ENCODE data around the gene HSD17B1. TPM values are rescaled to one million over a fixed set of nuclear protein-coding genes. Genes with fewer than 3 reads are reported as not detected.

The HSD17B1 gene
- total and polyA plus RNA-seq, 12 donors = 0.50 to 2.6 (median 0.89) TPM

DNA sequence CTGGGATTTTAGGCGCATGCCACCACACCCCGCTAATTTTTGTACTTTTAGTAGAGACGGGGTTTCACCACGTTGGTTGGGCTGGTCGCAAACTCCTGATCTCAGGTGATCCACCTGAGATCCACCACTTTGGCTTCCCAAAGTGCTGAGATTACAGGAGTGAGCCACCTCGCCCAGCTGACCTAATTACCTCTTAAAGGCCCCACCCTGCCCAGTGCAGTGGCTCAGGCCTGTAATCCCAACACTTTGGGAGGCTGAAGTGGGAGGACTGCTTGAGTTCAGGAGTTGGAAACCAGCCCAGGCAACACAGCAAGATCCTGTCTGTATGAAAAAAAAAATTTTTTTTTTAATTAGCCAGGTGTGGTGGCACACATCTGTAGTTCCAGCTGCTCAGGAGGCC is 6.4 kb downstream of the HSD17B1 start:
- DNase-seq (no peak), ATAC-seq (no peak)
- TF ChIP-seq, protein P1, sequence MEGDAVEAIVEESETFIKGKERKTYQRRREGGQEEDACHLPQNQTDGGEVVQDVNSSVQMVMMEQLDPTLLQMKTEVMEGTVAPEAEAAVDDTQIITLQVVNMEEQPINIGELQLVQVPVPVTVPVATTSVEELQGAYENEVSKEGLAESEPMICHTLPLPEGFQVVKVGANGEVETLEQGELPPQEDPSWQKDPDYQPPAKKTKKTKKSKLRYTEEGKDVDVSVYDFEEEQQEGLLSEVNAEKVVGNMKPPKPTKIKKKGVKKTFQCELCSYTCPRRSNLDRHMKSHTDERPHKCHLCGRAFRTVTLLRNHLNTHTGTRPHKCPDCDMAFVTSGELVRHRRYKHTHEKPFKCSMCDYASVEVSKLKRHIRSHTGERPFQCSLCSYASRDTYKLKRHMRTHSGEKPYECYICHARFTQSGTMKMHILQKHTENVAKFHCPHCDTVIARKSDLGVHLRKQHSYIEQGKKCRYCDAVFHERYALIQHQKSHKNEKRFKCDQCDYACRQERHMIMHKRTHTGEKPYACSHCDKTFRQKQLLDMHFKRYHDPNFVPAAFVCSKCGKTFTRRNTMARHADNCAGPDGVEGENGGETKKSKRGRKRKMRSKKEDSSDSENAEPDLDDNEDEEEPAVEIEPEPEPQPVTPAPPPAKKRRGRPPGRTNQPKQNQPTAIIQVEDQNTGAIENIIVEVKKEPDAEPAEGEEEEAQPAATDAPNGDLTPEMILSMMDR (IDR thresholded peaks at IDR 0.05) = no peak
- WGBS, 2 donors = 88 to 89% methylated on average over 6 of the region's 6 CpGs
- Histone ChIP-seq H3K27ac (no peak overlapping the region), H3K36me3 (peaks cover 0 to 5% (median 0%) of the 10 kb centered on the region in 9 donors), H3K4me3 (no peak overlapping the region), H3K9me3 (no peaks in the 10 kb centered on the region), H3K4me1 (peaks cover 13 to 45% (median 35%) of the 10 kb centered on the region in 9 donors), H3K27me3 (no peaks in the 10 kb centered on the region)
- intact Hi-C loops (cut with DNase I) = no loop called here

- H3K4me3 ChIP-seq = no peak overlapping the region
- DNase-seq (no peak), ATAC-seq (no peak)
- peaks cover 13 to 45% (median 31%) of the 10 kb centered on the region in 9 donors for H3K4me1 ChIP-seq
- TF ChIP-seq, protein P1 (IDR thresholded peaks at IDR 0.05) = no peak
- WGBS, 2 donors = 81 to 83% methylated on average over 3 of the region's 3 CpGs
- no peaks in the 10 kb centered on the region for H3K27me3 ChIP-seq
- H3K27ac ChIP-seq = peak overlapping the region in 1 of 10 donors; percentile 1
- intact Hi-C loops (cut with DNase I) = no loop called here
- peaks cover 0 to 16% (median 10%) of the 10 kb centered on the region in 9 donors for H3K36me3 ChIP-seq
- H3K9me3 ChIP-seq = no peaks in the 10 kb centered on the region
Measured at GRCh38 chr17:42560246-42560645, 7.5 kb downstream of the HSD17B1 start.

- peak; percentile 94 to 97 for DNase-seq
- Histone ChIP-seq H3K36me3 (peaks cover 0 to 27% (median 17%) of the 10 kb centered on the region in 9 donors), H3K4me3 (peak within 1 kb of the TSS; percentile 66 to 99 (median 94)), H3K9me3 (no peaks in the 10 kb centered on the region), H3K4me1 (peaks cover 11 to 47% (median 34%) of the 10 kb centered on the region in 9 donors), H3K27ac (peak within 1 kb of the TSS; percentile 53 to 96 (median 84)), H3K27me3 (no peaks in the 10 kb centered on the region)
- WGBS, 2 donors = 0 to 1% methylated on average over 26 of the region's 26 CpGs
- TF ChIP-seq, protein P1 (IDR thresholded peaks at IDR 0.05) = no peak
- ATAC-seq = peak; percentile 75 to 90 (median 84)
- intact Hi-C loops (cut with DNase I) = no loop called here
Measured at GRCh38 chr17:42561897-42562387, 9.2 kb downstream of the HSD17B1 start, which contains the start of gene COASY. Gene COASY, plus strand, starts transcription at chr17:42562148. Its CDS starts 475 bp downstream, at chr17:42562623.

DNA sequence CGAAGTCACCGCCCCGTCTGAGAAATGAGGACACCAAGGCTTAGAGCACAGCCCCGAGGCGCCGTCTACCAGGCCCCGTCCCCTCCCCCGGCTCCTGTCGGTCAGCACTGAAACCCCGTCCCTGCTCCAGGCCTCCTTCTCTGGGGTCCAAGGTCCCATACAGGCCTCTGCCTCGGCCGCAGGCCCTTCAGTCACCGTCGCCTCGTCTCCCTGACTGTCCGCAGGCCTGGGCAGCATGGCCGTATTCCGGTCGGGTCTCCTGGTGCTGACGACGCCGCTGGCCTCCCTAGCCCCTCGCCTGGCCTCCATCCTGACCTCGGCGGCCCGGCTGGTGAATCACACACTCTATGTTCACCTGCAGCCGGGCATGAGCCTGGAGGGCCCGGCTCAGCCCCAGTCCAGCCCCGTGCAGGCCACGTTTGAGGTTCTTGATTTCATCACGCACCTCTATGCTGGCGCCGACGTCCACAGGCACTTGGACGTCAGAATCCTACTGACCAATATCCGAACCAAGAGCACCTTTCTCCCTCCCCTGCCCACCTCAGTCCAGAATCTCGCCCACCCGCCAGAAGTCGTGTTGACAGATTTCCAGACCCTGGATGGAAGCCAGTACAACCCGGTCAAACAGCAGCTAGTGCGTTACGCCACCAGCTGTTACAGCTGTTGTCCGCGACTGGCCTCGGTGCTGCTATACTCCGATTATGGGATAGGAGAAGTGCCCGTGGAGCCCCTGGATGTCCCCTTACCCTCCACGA is 9.8 kb downstream of the HSD17B1 start:
- no peaks in the 10 kb centered on the region for H3K27me3 ChIP-seq
- DNase-seq (no peak), ATAC-seq (peak in 2 of 8 donors; percentile 0 to 1)
- 8% methylated on average over 47 to 48 of the region's 48 CpGs for WGBS, 2 donors
- no peaks in the 10 kb centered on the region for H3K9me3 ChIP-seq
- intact Hi-C loops (cut with DNase I) = no loop called here
- peaks cover 11 to 48% (median 35%) of the 10 kb centered on the region in 9 donors for H3K4me1 ChIP-seq
- TF ChIP-seq, protein P1 (IDR thresholded peaks at IDR 0.05) = no peak
- H3K4me3 ChIP-seq = peak overlapping the region; percentile 66 to 99 (median 94)
- H3K36me3 ChIP-seq = peaks cover 0 to 27% (median 17%) of the 10 kb centered on the region in 9 donors
- peak overlapping the region; percentile 53 to 96 (median 84) for H3K27ac ChIP-seq

Data from heart right ventricle (tissue), 16 donors.